GM21737 (cell line): Measurements from ENCODE around the gene STUB1.

ENCODE experiments used
- ATAC-seq: cut with Tn5 transposase; IDR thresholded peaks from one replicate; pipeline ENCODE4 v1.9.1; 2021; ENCODE audit warnings: mild to moderate bottlenecking, moderate library complexity; ENCODE audit not compliant: unreplicated experiment

STUB1 gene

DNA sequence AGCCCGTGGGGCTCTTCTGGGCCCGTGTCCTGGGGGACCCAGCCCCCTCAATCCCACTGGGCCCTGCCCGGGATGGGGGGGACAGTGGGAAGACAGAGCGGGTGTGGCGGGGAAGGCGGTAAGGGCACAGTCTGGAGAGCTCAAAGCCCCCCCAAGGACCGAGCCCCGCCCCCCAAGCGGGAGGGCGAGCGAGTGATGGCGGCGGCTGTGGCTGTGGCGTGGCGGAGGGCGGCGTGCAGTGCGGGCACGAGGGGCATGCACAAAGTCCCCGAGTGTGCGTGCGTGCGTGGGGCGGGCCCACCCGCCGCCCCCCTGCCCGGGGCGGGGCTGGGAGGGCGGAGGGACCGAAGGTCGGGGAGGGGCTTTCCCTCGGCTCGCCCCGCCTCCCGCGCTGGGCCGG, 13.6 kb downstream of the STUB1 start:
- ATAC-seq: no peak

DNA sequence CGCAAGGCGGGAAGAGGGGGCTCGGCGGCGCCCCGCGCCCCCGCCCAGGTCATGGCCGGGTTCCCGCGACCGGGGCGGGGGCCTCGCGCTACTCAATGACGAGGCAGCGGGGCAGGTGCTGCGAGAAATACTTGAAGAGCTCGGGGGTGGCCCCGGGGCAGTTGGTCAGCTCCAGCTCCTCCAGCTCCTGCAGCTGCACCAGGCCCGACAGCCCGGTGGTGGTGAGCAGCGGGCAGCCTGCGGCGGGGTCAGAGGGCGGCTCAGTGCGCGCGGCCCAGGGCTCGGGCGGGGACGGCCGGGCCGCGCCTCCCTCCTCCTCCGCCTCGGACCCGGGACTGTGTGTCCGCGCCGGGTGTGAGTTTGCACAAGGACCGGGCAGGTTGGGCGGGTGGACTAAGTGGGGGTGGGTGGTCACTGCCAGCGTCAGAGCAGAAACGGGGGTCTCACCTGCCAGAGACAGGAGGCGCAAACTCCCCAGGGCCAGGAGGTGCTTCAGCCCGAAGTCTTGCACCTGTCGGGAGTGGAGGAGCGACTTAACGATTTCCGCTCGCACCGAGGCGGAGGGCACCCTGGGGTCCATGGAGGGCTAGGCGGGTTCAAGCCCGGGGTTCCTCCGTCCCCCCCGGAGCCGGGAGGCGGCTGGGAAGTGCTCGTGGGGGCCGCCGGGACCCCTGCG, 14.1 kb downstream of the STUB1 start:
- ATAC-seq: no peak

DNA sequence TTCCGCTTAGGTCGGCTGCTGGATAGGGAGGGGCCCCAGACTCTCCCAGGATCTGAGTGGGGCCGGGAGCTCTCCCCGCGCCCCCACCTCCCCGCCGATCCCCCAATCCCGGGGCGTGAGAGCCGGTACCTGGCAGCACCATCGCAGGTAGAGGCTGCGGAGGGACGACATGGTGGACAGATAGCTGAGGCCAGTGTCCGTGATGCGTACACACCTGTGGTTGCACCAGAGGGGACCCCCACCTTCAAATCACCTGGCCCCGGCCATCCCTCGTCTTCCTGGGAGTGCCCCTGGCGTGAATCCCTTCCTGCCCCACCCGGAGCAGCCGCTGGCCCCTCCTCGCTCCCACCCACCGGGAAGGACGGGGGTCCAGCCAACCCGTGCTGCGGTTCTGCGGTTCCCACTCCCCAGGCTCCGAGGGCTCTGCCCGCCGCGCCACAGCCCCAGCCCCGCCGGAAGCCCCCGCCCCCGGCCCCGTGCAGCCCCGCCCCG, 14.7 kb downstream of the STUB1 start:
- ATAC-seq: no peak

DNA sequence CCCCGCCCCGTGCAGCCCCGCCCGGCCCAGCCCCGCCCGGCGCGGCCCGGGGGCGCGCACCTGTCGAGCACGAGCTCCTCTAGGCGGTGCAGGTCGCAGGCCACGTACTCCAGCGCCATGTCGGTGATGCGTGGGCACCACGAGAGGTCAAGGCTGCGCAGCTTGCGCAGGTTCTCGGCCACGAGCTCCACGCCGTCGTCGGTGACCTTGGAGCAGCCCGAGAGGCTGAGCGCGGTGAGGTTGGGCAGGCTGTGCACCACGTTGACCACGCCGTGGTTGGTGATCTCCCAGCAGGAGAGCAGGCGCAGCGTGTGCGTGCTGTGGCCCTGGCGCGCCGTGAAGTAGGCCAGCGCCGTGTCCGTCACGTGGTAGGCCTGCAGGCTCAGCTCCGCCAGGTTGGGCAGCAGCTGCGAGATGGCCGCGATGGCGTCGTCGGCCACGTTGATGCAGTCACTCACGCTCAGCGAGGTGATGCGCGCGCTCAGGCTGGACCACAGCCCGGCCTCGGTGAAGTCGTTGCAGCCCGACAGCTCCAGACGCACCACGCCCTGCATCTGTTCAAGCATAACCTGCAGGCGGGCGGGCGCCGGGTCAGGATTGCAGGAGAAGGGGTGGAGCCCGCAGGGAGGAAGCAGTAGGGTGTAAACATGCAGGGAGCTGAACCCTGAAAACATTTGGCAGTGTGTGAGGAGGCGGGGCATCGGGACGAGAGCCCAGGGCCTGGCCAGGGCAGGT, 15.3 kb downstream of the STUB1 start:
- no peak for ATAC-seq

DNA sequence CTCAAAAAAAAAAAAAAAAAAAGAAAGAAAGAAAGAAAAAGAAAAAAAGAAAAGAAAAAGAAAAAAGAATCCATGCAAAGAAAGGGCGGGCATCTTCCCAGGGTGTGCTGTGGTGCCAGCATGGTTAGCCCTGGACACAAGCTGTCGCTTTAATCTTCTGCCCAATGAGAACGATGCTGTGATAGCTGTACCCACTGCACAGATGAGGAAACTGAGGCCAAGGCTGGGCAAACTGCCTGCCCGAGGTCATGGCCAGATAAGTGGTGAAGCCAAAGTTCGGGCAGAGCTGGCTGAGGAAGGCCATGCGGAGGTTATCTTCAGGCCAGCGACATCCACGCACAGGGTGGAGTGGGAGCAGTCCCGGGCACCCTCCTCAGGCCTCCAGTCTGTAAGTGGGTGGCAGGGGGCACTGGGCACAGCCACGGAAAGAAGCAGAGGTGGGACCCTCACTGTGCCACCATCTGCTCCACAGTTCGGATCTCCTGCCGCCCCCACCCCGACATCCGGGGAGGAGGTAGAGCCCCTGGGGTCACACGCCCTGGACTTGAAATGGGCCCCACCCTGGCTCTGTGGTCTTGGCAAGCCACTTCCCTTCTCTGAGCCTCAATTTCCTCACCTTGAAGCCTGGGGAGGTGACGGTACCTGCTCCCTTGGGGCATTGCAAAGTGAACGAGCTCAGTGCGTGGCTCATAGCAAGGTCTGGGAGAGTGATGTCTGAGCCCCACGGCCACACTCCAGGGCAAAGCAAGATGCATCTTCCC, 18.9 kb downstream of the STUB1 start:
- no peak for ATAC-seq

DNA sequence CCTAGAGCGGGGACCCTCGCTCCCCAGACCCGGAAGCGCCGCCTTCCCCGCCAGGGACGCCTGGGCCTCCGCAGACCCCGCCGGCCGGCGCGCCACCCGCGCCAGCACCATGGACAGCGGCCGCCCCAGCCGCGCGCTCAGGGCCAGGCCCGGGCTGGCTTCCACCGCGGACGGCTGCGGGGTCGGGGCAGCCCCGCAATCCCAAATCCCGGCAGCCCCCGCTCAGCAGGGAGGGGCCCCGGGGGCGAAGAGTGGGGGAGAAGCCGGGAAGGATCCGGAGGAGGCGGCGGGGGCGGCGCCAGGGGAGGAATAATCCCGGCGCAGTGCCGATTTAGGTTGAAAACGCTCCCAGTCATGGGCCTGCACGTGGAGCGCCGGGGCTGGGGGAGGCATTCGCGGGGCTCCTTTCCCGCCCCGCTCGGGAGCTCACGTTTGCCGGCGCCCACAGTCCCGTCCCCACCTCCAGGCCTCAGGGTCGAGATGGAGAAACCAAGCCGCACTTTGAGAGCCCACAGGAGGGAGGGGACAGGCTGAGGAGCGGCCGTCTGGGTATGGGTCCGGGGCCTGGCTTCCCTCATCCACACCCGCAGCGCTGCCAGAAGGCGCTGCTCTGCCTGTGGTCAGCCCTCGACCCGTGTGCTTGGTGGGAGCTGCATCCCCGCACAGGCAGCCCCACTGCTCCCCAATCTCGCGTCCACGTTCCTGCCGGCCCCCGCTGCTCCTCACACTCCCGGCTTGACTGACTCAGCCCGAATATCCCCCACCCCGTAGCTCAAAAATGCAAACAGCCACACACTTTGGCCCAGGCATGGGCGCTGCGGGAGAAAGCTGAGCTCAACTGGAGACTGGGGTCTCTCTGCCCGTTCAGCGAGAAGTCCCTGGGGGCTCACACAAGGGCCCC, 20.7 kb downstream of the STUB1 start:
- ATAC-seq: no peak

DNA sequence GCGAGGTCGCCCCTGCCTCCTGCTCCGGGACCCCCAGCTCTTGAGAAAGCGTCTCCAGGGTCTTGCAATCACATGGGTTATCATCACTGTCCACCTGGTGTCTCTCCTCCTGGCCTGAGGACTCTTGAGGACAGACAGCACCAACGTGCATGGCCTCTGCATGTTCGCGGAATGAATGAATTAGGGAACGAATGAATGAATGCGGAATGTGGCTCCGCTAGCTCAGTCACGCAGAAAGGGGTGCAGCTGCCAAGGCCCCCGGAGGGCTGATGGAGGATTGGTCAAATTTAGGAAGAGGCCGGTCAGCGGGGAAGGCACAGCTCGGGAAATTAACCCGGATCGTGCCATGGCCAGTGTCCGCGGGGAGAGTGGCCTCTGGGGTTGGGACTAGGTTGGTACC, 22.1 kb downstream of the STUB1 start:
- no peak for ATAC-seq

DNA sequence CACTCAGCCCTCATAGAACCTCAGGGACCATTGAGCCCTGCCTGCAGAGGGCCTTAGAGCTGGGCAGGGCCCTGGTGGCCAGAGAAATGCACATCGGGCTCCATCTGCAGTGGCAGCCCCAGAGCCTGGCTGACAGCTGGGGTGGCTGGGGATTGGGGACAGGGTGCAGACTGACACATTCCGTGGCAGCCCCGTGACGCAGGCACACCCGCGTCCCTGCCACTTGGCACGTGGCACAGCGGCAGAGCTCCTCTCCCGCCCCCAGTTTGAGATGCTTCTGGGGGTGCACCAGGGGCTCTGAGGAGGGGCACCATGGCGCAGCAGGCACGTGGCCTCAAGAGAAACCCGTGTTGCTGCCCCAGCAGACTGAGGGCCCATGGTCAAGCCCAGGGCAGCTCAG, 23.2 kb downstream of the STUB1 start:
- no peak for ATAC-seq

DNA sequence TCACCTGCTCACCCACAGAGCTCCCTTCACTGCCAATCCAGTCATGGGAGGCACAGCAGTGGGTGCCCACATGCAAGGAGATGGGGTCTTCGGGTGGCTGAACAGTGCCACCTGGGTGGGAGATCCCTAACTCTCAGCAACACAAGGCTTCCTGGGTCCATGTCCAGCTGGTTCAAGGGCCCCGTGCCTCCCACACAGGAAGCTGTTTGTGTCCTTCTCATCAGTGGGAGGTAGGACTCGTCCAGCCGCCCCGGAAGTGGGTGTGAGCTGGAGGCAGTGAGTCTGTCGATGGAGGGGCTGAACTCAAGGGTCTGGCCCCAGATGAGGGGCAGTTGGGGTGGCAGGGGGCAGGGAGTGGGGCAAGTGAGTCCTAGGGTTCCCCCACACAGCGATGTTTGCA, 23.8 kb downstream of the STUB1 start:
- ATAC-seq: no peak

DNA sequence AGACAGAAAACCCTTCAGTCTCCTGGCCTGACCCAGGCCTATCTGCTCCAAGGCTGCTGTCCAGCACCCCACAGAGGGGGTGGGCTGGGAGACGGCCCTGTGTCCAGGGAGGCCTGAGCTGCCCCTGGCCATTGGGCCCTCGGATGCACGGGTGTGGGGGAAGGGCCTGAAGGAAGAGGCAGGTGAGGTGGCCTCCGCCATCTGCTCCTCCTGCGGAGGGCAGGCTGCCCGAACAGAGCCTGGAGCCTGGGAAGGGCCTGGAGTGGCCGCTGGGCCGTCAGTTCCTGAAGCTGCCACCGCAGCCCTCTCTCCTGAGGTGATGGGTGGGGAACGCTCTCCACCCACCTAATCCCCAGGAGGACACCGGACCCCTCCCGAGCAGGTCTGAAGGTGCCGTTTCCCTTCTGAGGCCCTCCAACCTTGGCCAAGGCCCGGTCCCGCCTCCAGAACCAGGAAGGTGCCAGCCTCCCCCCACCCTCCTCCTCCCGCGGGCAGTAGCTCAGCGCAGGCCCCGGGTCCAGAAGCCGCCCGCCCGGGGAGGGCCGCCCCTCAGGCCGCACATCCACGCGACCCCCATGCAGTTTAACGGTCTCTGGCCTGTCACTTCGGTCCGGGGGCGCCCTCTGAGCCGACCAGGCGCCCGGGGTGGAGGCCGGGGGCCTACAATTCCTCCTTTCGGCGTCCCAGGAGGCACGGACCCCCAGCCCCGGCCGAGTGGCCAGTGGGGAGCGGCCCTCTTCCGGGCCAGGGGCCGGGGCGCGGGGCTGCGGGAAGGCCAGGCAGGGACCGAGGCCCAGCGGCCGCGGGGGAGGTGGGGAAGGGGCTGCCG, 24.6 kb downstream of the STUB1 start:
- no peak for ATAC-seq

DNA sequence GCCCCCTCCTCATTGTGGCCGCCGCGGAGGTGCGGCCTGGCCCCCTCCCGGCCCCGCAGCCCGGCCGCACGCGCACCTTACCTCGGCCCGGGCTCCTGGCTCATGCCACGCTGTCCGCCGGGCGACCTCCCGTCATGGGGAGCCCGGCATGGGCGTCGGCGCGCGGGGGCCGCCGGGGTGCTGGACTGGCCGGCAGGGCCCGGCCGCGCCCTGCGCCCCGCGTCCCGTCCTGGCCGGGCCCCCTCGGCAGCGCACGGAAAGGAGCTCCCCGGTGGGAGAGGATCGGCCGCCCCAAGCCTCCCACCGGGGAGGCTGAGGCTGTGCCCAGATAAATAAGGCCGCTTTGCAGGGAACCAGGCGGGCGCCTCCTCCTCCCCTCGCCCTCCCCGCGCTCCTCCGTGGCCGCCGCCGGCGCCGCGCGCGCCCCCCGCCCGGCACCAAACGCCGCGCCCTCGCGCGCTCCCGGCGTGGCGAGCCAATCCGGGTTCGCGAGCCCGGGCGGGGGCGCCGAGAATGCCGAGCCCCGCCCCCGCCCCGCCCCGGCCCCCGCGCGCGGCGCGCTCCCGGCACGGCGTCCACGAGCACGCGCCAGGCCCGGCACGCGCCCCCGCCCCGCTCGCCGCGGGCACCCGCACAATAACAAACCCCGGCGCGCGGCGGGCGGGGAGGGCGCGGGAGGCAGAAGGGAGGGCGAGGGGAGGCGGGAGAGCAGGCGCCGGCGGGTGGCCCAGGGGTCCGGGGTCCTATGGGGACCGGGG, 25.4 kb downstream of the STUB1 start, which contains the start of gene FBXL16:
Gene FBXL16 (minus strand): TSS at position 371 of the 758 bp plus-strand sequence. CDS start 8,396 bp downstream, outside the sequence.
- no peak for ATAC-seq

DNA sequence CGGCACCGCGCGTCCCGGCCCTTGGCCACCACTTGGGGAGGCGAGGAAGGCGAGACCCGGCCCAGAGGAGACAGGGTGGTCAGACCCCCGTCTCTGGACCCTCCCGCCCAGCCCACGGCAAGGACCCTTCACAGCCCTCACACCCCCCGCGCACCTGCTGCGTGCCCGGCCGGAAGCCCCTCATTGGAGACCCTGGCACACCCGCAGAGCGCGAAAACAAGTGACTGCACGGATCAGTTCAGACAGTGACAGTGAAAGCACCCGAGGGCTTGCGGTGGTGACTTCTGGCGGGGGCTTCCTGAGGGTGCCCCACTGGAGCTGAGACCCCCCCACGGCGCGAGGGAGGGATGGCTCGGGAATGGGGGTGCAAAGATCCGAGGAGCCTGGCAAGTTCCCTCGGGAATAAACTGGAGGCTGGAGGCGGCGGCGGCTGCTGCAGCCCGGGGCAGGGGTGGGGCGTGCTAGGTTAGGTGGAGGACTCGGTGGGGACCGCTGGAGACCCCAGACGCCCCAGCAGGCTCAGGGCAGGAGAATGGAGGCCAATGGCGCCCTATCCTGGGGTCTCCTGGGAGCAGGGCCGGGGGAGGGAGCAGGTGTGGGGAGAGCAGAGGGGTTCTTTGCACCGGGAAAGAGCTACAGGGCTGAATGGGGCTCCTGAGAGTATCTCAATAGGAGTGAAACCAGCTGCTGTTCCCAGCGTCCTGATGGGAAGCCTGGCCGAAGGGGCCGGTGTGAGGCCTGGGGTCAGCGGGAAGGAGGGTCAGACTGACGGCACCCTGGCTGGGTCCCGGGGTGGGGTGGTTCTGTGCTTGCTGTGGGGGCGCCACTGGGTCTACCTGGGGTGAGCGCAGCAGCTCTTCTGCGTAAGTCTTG, 26.2 kb downstream of the STUB1 start:
- ATAC-seq: no peak

DNA sequence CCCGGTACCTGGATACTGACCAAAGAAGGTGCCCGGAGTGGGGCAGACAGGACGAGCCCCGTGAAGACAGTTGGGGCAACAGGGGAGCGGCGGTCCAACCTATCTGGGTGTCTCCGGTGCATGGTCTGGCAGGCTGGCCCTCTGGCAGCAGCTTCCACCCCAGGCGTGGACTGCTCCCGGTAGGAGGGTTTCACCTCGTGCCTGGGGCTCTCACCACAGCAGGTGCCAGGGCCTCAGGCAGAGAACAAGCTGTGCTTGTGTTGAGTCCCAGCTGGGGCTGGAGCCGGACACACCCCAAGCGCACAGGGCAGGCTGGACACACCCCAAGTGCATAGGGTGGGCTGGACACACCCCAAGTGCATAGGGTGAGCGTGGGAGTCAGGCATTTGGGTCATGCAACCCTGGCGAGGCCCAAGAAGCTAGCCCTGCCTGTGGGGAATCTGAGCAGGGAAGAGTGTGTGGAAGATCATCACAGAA, 26.9 kb downstream of the STUB1 start:
- ATAC-seq: no peak

DNA sequence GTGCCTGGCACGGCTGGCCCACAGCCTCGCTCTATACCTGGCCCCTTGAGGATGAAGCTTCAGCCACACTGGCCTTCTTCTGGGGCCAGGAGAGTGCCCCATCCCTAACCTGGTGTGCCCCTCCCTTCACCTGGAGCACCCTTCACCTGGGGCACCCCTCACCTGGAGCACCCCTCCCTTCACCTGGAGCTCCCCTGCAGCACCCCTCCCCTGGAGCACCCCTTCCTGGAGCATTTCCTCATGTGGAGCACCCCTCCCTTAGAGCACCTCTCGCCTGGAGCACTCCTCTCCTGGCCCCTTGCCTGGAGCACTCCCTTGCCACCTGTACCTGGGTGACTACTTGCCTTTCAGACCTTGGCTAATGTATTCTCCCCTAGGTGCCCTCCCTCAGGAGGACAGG, 27.8 kb downstream of the STUB1 start:
- no peak for ATAC-seq

DNA sequence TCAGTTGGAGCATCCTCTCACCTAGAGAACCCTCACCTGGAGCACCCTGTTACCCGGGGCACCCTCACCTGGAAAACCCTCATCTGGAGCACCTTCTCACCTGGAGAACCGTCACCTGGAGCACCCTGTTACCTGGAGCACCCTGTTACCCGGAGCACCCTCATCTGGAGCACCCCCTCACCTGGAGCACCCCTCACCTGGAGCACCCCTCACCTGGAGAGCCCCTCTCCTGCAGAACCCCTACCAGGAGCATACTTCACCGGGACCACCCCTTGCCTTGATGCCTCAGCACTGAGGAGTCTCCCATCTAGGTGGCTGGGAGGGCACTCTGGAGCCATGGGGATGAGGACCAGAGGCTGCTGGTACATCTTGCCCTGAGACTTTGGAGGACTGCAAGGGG, 28.7 kb downstream of the STUB1 start:
- ATAC-seq: no peak

DNA sequence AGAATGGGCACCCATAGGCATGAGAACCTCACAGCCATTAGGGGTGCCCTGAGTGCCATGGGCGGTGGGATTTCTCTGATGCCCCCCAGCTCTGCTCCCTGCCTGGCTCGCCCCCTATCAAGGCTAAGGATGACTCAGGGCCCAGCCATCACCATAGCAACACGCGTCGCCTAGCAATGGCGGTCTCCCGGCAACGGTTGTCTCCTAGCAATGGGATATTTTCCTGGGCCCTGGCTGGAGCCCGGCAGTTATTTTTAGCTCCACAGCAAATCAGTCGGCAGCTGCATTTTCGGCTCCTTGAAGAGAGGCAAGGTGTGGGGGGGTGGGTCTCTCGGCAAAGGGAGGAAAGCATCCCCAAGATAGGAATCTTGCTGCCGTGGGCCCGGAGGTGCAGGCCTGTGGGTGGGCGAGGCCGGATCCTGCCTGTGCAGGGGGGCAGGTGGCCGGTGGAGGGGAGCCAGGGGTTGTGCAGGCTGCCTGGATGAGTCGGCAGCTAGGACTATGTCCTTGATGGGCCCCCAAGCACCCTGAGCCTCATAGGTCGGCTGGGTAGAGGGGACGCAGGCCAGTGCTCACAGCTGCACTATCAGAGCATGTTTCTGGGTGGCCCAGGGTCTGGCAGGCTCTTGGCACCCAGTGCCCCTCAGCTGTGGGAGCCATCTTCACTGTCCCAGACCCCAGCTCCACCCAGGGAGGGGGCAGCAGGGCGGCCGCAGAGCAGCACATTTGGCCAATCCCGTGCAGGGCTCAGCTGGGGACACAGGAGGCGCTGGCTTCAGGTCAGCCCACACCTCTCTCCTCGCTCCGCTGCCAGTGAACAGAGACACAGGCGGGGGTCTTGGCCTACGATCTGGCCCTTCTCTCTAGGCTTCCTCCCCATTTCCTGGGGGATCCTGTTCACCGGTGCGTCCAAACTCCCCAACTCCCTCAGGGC, 29.6 kb downstream of the STUB1 start:
- no peak for ATAC-seq
